Measurements from ENCODE around the gene ZNF282.
"Not testable (repeated sequence)": the region's sequence is repeated elsewhere in the genome, so short reads cannot be mapped to it uniquely, and the experiment has no call there.

Gene ZNF282

DNA sequence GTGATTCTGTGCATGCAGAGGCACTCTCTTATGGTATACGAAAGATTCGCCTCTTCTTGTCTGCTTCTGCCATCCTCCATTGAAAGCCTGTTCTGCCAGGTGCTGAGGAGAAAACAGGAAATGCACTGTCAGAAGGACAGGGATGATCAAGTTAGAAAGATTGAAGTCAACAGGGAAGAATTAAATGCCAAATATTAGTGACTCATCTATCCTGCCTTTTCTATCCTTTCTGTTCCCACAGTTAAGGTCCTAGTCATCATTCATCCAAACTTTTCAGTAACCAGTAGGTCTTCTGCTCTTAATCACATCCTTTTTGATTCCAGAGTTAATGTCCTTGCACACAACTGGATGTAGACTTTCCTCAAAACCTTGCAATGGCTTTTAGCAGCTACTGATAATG is 61.8 kb downstream of the ZNF282 start:
- peak; percentile 3 for DNase-seq

DNA sequence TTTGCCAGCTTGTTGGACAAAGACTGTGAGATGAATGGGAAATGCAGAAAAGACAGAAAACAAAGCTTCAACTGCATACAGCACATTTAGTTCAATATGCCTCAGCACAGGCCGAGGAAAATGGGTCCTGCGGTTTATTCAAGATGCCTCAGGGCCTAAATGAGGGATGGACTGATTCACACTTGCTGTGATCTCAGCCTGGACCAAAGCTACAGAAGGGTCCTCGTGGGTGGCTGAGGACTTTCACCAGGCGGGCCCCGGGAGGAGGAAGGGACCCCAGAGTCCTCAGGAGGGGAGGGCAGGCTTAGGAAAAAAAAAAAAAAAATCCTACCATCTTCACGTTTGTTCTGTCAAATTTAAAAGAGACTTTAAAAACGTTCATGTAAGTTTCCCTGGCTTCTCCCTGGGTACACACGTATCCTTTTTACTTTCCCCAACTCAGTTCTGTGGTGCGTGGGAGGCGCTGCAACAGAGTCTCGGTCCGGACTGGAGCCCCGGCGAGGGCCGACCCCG is 66.0 kb downstream of the ZNF282 start:
- peak; percentile 43 for DNase-seq

GRCh38 chr7:149261829-149262617 is 66.7 kb downstream of the ZNF282 start, which contains the start of gene ZNF783:
Gene ZNF783, plus strand, starts transcription at chr7:149262196. Its CDS starts 138 bp downstream, at chr7:149262334.
- DNase-seq: peak; percentile 91

DNA sequence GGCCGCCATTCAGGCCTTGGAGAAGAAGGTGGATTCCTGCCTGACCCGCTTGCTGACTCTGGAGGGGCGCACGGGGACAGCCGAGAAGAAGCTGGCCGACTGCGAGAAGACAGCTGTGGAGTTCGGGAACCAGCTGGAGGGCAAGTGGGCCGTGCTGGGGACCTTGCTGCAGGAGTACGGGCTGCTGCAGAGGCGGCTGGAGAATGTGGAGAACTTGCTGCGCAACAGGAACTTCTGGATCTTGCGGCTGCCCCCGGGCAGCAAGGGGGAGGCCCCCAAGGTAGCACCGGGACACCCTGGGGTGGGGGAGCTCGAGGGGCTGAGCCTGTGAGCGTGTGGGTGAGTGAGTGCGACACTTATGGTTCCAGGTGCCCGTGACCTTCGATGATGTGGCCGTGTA is 71.1 kb downstream of the ZNF282 start:
- no peak for DNase-seq

DNA sequence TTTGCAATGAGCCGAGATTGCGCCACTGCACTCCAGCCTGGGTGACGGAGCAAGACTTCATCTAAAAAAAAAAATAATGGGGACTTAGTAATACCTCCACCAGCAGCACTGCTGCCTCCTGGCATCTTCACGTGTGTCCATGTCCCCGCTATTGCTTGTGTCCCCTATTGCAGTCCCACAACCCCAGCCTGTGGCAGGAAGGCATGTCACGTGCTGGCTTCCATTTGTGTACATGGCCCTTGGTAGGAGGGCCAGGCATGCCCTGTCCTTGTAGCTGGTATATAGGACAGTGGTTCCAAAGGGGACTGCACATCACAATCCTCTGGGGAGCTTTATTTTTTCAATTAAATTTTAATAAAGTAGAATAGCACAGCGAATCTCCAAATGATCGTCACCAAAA is 72.4 kb downstream of the ZNF282 start:
- no peak for DNase-seq

- DNase-seq: not testable (repeated sequence)
These were observed 79.1 kb downstream of the ZNF282 start for GRCh38 chr7:149274424-149274823.
